Embryonic facial prominence (tissue), 1 donor: Measurements from ENCODE around the gene SHOX.

Experiments used
- DNase-seq: peaks from one replicate; pipeline ENCODE4 v3.0.0-alpha.2; 2016; ENCODE audit errors: extremely low spot score

The SHOX gene

GRCh38 chrX:666762-667720 lies 36.5 kb downstream of the SHOX start:
- DNase-seq: no peak

GRCh38 chrX:670645-671044 lies 40.1 kb downstream of the SHOX start:
- no peak for DNase-seq

- no peak for DNase-seq
Observed at GRCh38 chrX:672931-673330, 42.3 kb downstream of the SHOX start.

GRCh38 chrX:675279-675954 lies 44.8 kb downstream of the SHOX start:
- no peak for DNase-seq

GRCh38 chrX:675955-676295 lies 45.3 kb downstream of the SHOX start:
- no peak for DNase-seq

- no peak for DNase-seq
Observed at GRCh38 chrX:677376-677775, 46.8 kb downstream of the SHOX start.

- DNase-seq: no peak
Observed at GRCh38 chrX:679291-679979, 48.8 kb downstream of the SHOX start.

- DNase-seq: no peak
Observed at GRCh38 chrX:680062-680461, 49.5 kb downstream of the SHOX start.

GRCh38 chrX:681989-682388 lies 51.4 kb downstream of the SHOX start:
- no peak for DNase-seq

- DNase-seq: no peak
Observed at GRCh38 chrX:682892-683291, 52.3 kb downstream of the SHOX start.

- DNase-seq: no peak
Observed at GRCh38 chrX:683576-683975, 53.0 kb downstream of the SHOX start.

- no peak for DNase-seq
Observed at GRCh38 chrX:685120-686032, 54.8 kb downstream of the SHOX start.

GRCh38 chrX:689983-690382 lies 59.4 kb downstream of the SHOX start:
- no peak for DNase-seq

- no peak for DNase-seq
Observed at GRCh38 chrX:694800-695199, 64.2 kb downstream of the SHOX start.

- DNase-seq: no peak
Observed at GRCh38 chrX:698206-698605, 67.6 kb downstream of the SHOX start.

- no peak for DNase-seq
Observed at GRCh38 chrX:700936-701335, 70.3 kb downstream of the SHOX start.

- DNase-seq: no peak
Observed at GRCh38 chrX:701673-702072, 71.1 kb downstream of the SHOX start.

GRCh38 chrX:703466-703865 lies 72.9 kb downstream of the SHOX start:
- no peak for DNase-seq

GRCh38 chrX:703866-704265 lies 73.3 kb downstream of the SHOX start:
- DNase-seq: no peak
